Brain pericyte (primary cell): ENCODE data around the gene KLRG1.

Experiments used
- DNase-seq: peaks from one replicate; pipeline ENCODE4 v3.0.0-alpha.2; 2012; ENCODE audit warnings: low read depth, low spot score

KLRG1 gene

GRCh38 chr12:8985213-8985754 lies 4.1 kb upstream of the KLRG1 start:
- DNase-seq: no peak

GRCh38 chr12:8987163-8987562 lies 2.2 kb upstream of the KLRG1 start:
- DNase-seq: no peak

- DNase-seq: no peak
Measured at GRCh38 chr12:8987685-8988084, 1.7 kb upstream of the KLRG1 start.

- no peak for DNase-seq
Measured at GRCh38 chr12:8991371-8992345, 2.3 kb downstream of the KLRG1 start.

GRCh38 chr12:8993827-8994226 lies 4.5 kb downstream of the KLRG1 start:
- DNase-seq: no peak

GRCh38 chr12:8995021-8995775 lies 5.9 kb downstream of the KLRG1 start:
- DNase-seq: no peak

- no peak for DNase-seq
Measured at GRCh38 chr12:8996682-8997405, 7.5 kb downstream of the KLRG1 start.

- no peak for DNase-seq
Measured at GRCh38 chr12:9001233-9001632, 11.9 kb downstream of the KLRG1 start.

GRCh38 chr12:9002335-9002734 lies 13.0 kb downstream of the KLRG1 start:
- DNase-seq: no peak

- no peak for DNase-seq
Measured at GRCh38 chr12:9022592-9022991, 33.2 kb downstream of the KLRG1 start.

- no peak for DNase-seq
Measured at GRCh38 chr12:9024512-9024911, 35.2 kb downstream of the KLRG1 start.

GRCh38 chr12:9027161-9028059 lies 38.1 kb downstream of the KLRG1 start:
- no peak for DNase-seq

- DNase-seq: no peak
Measured at GRCh38 chr12:9030776-9031175, 41.4 kb downstream of the KLRG1 start.

GRCh38 chr12:9032202-9032964 lies 43.0 kb downstream of the KLRG1 start:
- DNase-seq: no peak

- DNase-seq: no peak
Measured at GRCh38 chr12:9033265-9033887, 44.0 kb downstream of the KLRG1 start.

GRCh38 chr12:9034095-9034494 lies 44.7 kb downstream of the KLRG1 start:
- DNase-seq: no peak

- DNase-seq: no peak
Measured at GRCh38 chr12:9036227-9036626, 46.9 kb downstream of the KLRG1 start.

- no peak for DNase-seq
Measured at GRCh38 chr12:9037431-9037830, 48.1 kb downstream of the KLRG1 start.

GRCh38 chr12:9039397-9039977 lies 50.1 kb downstream of the KLRG1 start:
- DNase-seq: no peak
